Fibroblast of lung (primary cell): ENCODE measurements around the gene CLDN2. TPM values are rescaled to one million over a fixed set of nuclear protein-coding genes. Genes with fewer than 3 reads are reported as not detected.

Source experiments
- DNase-seq, 2 donors: peaks; one replicate each; pipeline versions ENCODE4 v3.0.0 to v3.0.0-alpha.2; 2010; ENCODE audit warnings: low read depth in 2 of 2
- H2AFZ ChIP-seq: 2 replicates; pipeline ENCODE4 v1.5.1; 2012; ENCODE audit warnings: low read length, control low read depth, inconsistent platforms
- H3K27ac ChIP-seq: 2 replicates; pipeline ENCODE4 v1.5.1; 2011; ENCODE audit warnings: low read length, control low read depth; ENCODE audit not compliant: insufficient read depth
- H3K27me3 ChIP-seq: 2 replicates; pipeline ENCODE4 v1.5.1; 2011; ENCODE audit warnings: mild to moderate bottlenecking, low read length; ENCODE audit not compliant: control insufficient read depth, insufficient read depth
- H3K36me3 ChIP-seq: 2 replicates; pipeline ENCODE4 v1.5.1; 2011; ENCODE audit warnings: low read length; ENCODE audit not compliant: control insufficient read depth, insufficient read depth
- H3K4me1 ChIP-seq: 2 replicates; pipeline ENCODE4 v1.5.1; 2011; ENCODE audit warnings: low read length; ENCODE audit not compliant: control insufficient read depth, insufficient read depth; ENCODE audit errors: extremely low read depth
- H3K4me2 ChIP-seq: 2 replicates; pipeline ENCODE4 v1.5.1; 2011; ENCODE audit warnings: low read length, control low read depth; ENCODE audit not compliant: insufficient read depth; ENCODE audit errors: extremely low read depth
- H3K4me3 ChIP-seq, 4 experiments: fragments of 200-600 bp in 1 of 4; sonication (generic) in 1 of 4; replicated peaks in 1 of 4; 2 replicates each; pipeline ENCODE4 v1.5.1; 2011 to 2016; ENCODE audit warnings: low read length in 4 of 4, low read depth in 3 of 4, mild to moderate bottlenecking in 3 of 4, control low read depth in 2 of 4, inconsistent platforms in 1 of 4, mixed read lengths in 1 of 4; ENCODE audit not compliant: insufficient read depth in 1 of 4; ENCODE audit errors: control extremely low read depth in 1 of 4
- H3K79me2 ChIP-seq: 2 replicates; pipeline ENCODE4 v1.5.1; 2012; ENCODE audit warnings: mild to moderate bottlenecking, low read length, inconsistent platforms; ENCODE audit not compliant: control insufficient read depth, insufficient read depth
- H3K9ac ChIP-seq: 2 replicates; pipeline ENCODE4 v1.5.1; 2011; ENCODE audit warnings: mild to moderate bottlenecking, low read length, control low read depth; ENCODE audit not compliant: insufficient read depth
- H3K9me3 ChIP-seq: 2 replicates; pipeline ENCODE4 v1.5.1; 2012; ENCODE audit warnings: low read depth, low read length; ENCODE audit not compliant: control insufficient read depth, insufficient read depth
- H4K20me1 ChIP-seq: 2 replicates; pipeline ENCODE4 v1.5.1; 2011; ENCODE audit warnings: low read length; ENCODE audit not compliant: control insufficient read depth, insufficient read depth; ENCODE audit errors: extremely low read depth
- CTCF ChIP-seq, 2 donors: IDR thresholded peaks in 1 of 2; conservative IDR thresholded peaks in 1 of 2; 1 replicate in 1 of 2; 2 replicates in 1 of 2; pipeline ENCODE4 v1.5.1; 2011 to 2012; ENCODE audit warnings: low read length in 2 of 2, control low read depth in 1 of 2, inconsistent platforms in 1 of 2, low read depth in 1 of 2, mild to moderate bottlenecking in 1 of 2
- EZH2 ChIP-seq: IDR thresholded peaks from 2 replicates; pipeline ENCODE4 v1.5.1; 2012; ENCODE audit warnings: low read length, control low read depth, mild to moderate bottlenecking; ENCODE audit errors: missing control alignments
- polyA plus RNA-seq, 2 donors: library from polyadenylated mRNA; depleted of rRNA in 1 of 2; stranded (reverse) in 1 of 2; unstranded in 1 of 2; fragments of >200 nt; gene quantifications; 2 replicates each; pipeline ENCODE4 v1.2.1, GENCODE V29; 2011 to 2012; ENCODE audit warnings: missing spikeins in 1 of 2
- total RNA-seq: library from RNA; depleted of rRNA; stranded (reverse); fragments of >200 nt; gene quantifications from 2 replicates; pipeline ENCODE4 v1.2.1, GENCODE V29; 2014

The CLDN2 gene
- total and polyA plus RNA-seq, 2 donors (not counting 1 experiment from before 2014, with no cell fraction given), result 0.02 TPM; not detected in 1

GRCh38 chrX:106932960-106933537 lies 12.8 kb downstream of the CLDN2 start:
- peaks cover 5% of the 10 kb centered on the region for H3K4me1 ChIP-seq
- H4K20me1 ChIP-seq, result no peaks in the 10 kb centered on the region
- H3K27me3 ChIP-seq, result no peaks in the 10 kb centered on the region
- no peaks in the 10 kb centered on the region for H3K79me2 ChIP-seq
- H3K9ac ChIP-seq, result no peak overlapping the region
- H3K4me3 ChIP-seq, result no peak overlapping the region
- peak in 1 of 2 donors; percentile 45 for DNase-seq
- no peaks in the 10 kb centered on the region for H3K36me3 ChIP-seq
- no peak overlapping the region for H3K4me2 ChIP-seq
- TF ChIP-seq EZH2, result no peak
- no peak for TF ChIP-seq CTCF (conservative IDR thresholded peaks at IDR 0.05 in 1 of 2, IDR thresholded peaks at IDR 0.05 in 1 of 2; ENCODE audit: low read depth in 1 of 2, low read length in 2 of 2)
- H3K27ac ChIP-seq, result peak overlapping the region; percentile 47
- H2AFZ ChIP-seq, result no peak overlapping the region
- no peaks in the 10 kb centered on the region for H3K9me3 ChIP-seq

DNA sequence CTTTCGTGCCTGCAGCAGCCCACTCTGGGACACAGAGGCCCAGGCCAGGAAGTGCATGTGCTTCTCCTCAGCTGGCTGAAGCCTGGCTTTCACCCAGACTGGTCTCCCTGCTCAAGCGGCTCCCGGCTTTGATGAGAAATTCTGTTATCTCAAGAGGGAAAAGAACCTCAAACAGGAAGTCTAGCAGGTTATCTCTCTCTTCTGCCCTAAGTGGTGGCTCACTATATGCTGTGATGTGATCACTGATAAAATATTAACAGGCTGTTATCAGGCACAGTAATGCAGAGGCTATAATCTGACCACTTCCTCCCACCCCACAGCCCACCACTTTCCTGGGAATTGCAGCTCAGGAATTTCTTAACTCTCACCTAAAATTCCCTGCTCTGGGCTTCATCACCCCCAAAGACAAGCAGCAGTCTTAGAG lies 13.3 kb downstream of the CLDN2 start:
- H3K9ac ChIP-seq, result no peak overlapping the region
- no peaks in the 10 kb centered on the region for H4K20me1 ChIP-seq
- DNase-seq, result peak in 1 of 2 donors; percentile 57
- no peak overlapping the region for H2AFZ ChIP-seq
- no peak overlapping the region for H3K4me3 ChIP-seq
- no peaks in the 10 kb centered on the region for H3K36me3 ChIP-seq
- no peak overlapping the region for H3K27ac ChIP-seq
- no peaks in the 10 kb centered on the region for H3K27me3 ChIP-seq
- H3K9me3 ChIP-seq, result no peaks in the 10 kb centered on the region
- no peak for TF ChIP-seq EZH2
- TF ChIP-seq CTCF (conservative IDR thresholded peaks at IDR 0.05 in 1 of 2, IDR thresholded peaks at IDR 0.05 in 1 of 2; ENCODE audit: low read depth in 1 of 2, low read length in 2 of 2), result no peak
- H3K4me2 ChIP-seq, result no peak overlapping the region
- H3K79me2 ChIP-seq, result no peaks in the 10 kb centered on the region
- peaks cover 5% of the 10 kb centered on the region for H3K4me1 ChIP-seq

DNA sequence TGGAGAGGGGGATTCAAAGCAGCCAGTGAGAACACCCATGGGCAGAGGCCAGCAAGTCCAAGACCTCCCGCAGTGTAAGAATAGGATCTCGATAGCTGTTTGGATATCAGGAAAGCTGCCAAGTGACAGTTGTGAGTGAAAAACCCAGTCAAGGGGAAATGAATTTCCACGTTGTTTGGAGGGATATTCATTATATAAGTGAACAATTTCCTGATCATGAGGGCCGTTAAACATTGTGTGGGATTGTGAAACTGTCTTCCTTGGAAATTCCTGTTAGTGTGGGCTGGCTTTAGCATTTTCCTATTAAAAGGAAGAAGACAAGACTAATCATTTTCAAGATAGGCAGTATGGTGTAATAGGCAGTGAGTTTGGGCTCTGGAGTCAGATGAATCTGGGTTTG lies 15.0 kb downstream of the CLDN2 start:
- Histone ChIP-seq H3K27ac (no peak overlapping the region), H3K79me2 (no peaks in the 10 kb centered on the region), H3K9me3 (no peaks in the 10 kb centered on the region), H2AFZ (no peak overlapping the region), H3K4me1 (peaks cover 5% of the 10 kb centered on the region), H3K4me3 (no peak overlapping the region), H3K36me3 (no peaks in the 10 kb centered on the region), H3K4me2 (no peak overlapping the region), H4K20me1 (no peaks in the 10 kb centered on the region), H3K9ac (no peak overlapping the region), H3K27me3 (no peaks in the 10 kb centered on the region)
- no peak for TF ChIP-seq EZH2
- TF ChIP-seq CTCF (conservative IDR thresholded peaks at IDR 0.05 in 1 of 2, IDR thresholded peaks at IDR 0.05 in 1 of 2; ENCODE audit: low read depth in 1 of 2, low read length in 2 of 2), result no peak
- peak in 1 of 2 donors; percentile 40 for DNase-seq
